Mesenchymal stem cell (in vitro differentiated cells and primary cell): ENCODE results near the gene TMEM119.

Experiments used
- DNase-seq: peaks from one replicate; pipeline ENCODE4 v3.0.0-alpha.2; 2013
- H2AFZ ChIP-seq: one replicate; pipeline ENCODE4 v1.6.1; 2013; ENCODE audit warnings: low read depth, mild to moderate bottlenecking, control low read depth, inconsistent platforms, low read length, moderate library complexity
- H2AK5ac ChIP-seq: 2 replicates; pipeline ENCODE4 v1.6.1; 2013; ENCODE audit warnings: low read length, moderate library complexity, mild to moderate bottlenecking, inconsistent platforms; ENCODE audit not compliant: severe bottlenecking
- H2BK120ac ChIP-seq: one replicate; pipeline ENCODE4 v1.6.1; 2013; ENCODE audit warnings: low read depth, mild to moderate bottlenecking, inconsistent platforms, low read length, moderate library complexity
- H2BK12ac ChIP-seq, 2 experiments: one replicate each; pipeline ENCODE4 v1.6.1; 2013; ENCODE audit warnings: inconsistent platforms in 2 of 2, low read length in 2 of 2, mild to moderate bottlenecking in 2 of 2, moderate library complexity in 2 of 2, control low read depth in 1 of 2
- H2BK15ac ChIP-seq: one replicate; pipeline ENCODE4 v1.6.1; 2013; ENCODE audit warnings: mild to moderate bottlenecking, low read depth, inconsistent platforms; ENCODE audit not compliant: poor library complexity, severe bottlenecking
- H2BK5ac ChIP-seq: 2 replicates; pipeline ENCODE4 v1.6.1; 2013; ENCODE audit warnings: low read depth, mild to moderate bottlenecking, low read length, control low read depth, inconsistent platforms; ENCODE audit not compliant: poor library complexity, severe bottlenecking
- H3K14ac ChIP-seq, 2 experiments: one replicate each; pipeline ENCODE4 v1.6.1; 2013; ENCODE audit warnings: inconsistent platforms in 2 of 2, low read length in 2 of 2, control low read depth in 1 of 2, mild to moderate bottlenecking in 1 of 2, moderate library complexity in 1 of 2
- H3K18ac ChIP-seq, 2 experiments: one replicate each; pipeline ENCODE4 v1.6.1; 2013; ENCODE audit warnings: inconsistent platforms in 2 of 2, low read length in 2 of 2, control low read depth in 1 of 2, low read depth in 1 of 2, mild to moderate bottlenecking in 1 of 2
- H3K23ac ChIP-seq, 2 experiments: one replicate each; pipeline ENCODE4 v1.6.1; 2013; ENCODE audit warnings: inconsistent platforms in 2 of 2, low read length in 2 of 2, mild to moderate bottlenecking in 2 of 2, moderate library complexity in 2 of 2, control low read depth in 1 of 2
- H3K27ac ChIP-seq: 2 replicates; pipeline ENCODE4 v1.5.1; 2013; ENCODE audit warnings: mild to moderate bottlenecking, moderate library complexity, low read length, control low read depth, inconsistent platforms; ENCODE audit not compliant: poor library complexity, severe bottlenecking
- H3K27me3 ChIP-seq, 2 experiments: 2 replicates each; pipeline versions ENCODE4 v1.6.1 to v1.7.0; 2013; ENCODE audit warnings: low read length in 2 of 2, mild to moderate bottlenecking in 2 of 2, moderate library complexity in 2 of 2, control low read depth in 1 of 2, inconsistent platforms in 1 of 2; ENCODE audit not compliant: control insufficient read depth in 1 of 2, insufficient read depth in 1 of 2
- H3K36me3 ChIP-seq, 2 experiments: 2 replicates each; pipeline versions ENCODE4 v1.6.1 to v1.7.0; 2013; ENCODE audit warnings: low read length in 2 of 2, control low read depth in 1 of 2, inconsistent platforms in 1 of 2, low read depth in 1 of 2, mild to moderate bottlenecking in 1 of 2; ENCODE audit not compliant: insufficient read depth in 2 of 2, control insufficient read depth in 1 of 2
- H3K4ac ChIP-seq, 2 experiments: one replicate each; pipeline ENCODE4 v1.6.1; 2013; ENCODE audit warnings: inconsistent platforms in 2 of 2, low read length in 2 of 2, mild to moderate bottlenecking in 2 of 2, moderate library complexity in 2 of 2, control low read depth in 1 of 2, low read depth in 1 of 2
- H3K4me1 ChIP-seq: 2 replicates; pipeline ENCODE4 v1.6.1; 2013; ENCODE audit warnings: low read depth, low read length, control low read depth; ENCODE audit not compliant: control insufficient read depth, insufficient read depth
- H3K4me2 ChIP-seq: 2 replicates; pipeline ENCODE4 v1.6.1; 2013; ENCODE audit warnings: low read length, mild to moderate bottlenecking, inconsistent platforms; ENCODE audit not compliant: poor library complexity, severe bottlenecking
- H3K4me3 ChIP-seq, 2 experiments: 2 replicates each; pipeline versions ENCODE4 v1.5.1 to v1.7.0; 2013; ENCODE audit warnings: low read length in 2 of 2, mild to moderate bottlenecking in 2 of 2, control low read depth in 1 of 2, low read depth in 1 of 2; ENCODE audit not compliant: insufficient read depth in 1 of 2
- H3K79me1 ChIP-seq: replicated peaks from 2 replicates; pipeline ENCODE4 v1.6.1; 2013; ENCODE audit warnings: mild to moderate bottlenecking, control low read depth, low read length, inconsistent platforms; ENCODE audit not compliant: poor library complexity, severe bottlenecking
- H3K9ac ChIP-seq: 2 replicates; pipeline ENCODE4 v1.7.0; 2013; ENCODE audit warnings: mild to moderate bottlenecking, low read length, moderate library complexity
- H3K9me3 ChIP-seq: 2 replicates; pipeline ENCODE4 v1.7.0; 2013; ENCODE audit warnings: mild to moderate bottlenecking, low read length; ENCODE audit not compliant: control insufficient read depth
- H4K8ac ChIP-seq: one replicate; pipeline ENCODE4 v1.6.1; 2013; ENCODE audit warnings: inconsistent platforms, mild to moderate bottlenecking, low read length, moderate library complexity
- H4K91ac ChIP-seq: one replicate; pipeline ENCODE4 v1.6.1; 2013; ENCODE audit warnings: mild to moderate bottlenecking, low read length, inconsistent platforms
- WGBS: methylation state at CpG from one replicate; pipeline ENCODE4 v1.1.7; 2013; ENCODE audit warnings: mixed read lengths; 5-methylcytosine and 5-hydroxymethylcytosine counted together

TMEM119 gene

GRCh38 chr12:108573317-108573716 lies 24.6 kb downstream of the TMEM119 start:
- 86% methylated on average over 1 of the region's 2 CpGs for WGBS
- H3K9me3 ChIP-seq, result no peaks in the 10 kb centered on the region
- no peak overlapping the region for H2BK15ac ChIP-seq
- H3K27me3 ChIP-seq, result no peaks in the 10 kb centered on the region
- no peak overlapping the region for H2AFZ ChIP-seq
- H2BK120ac ChIP-seq, result no peak overlapping the region
- DNase-seq, result no peak
- H2BK5ac ChIP-seq, result no peak overlapping the region
- H3K4me1 ChIP-seq, result peaks cover 13% of the 10 kb centered on the region
- no peak overlapping the region for H2BK12ac ChIP-seq
- H3K4ac ChIP-seq, result no peak overlapping the region
- H4K91ac ChIP-seq, result no peak overlapping the region
- H3K4me2 ChIP-seq, result no peak overlapping the region
- H3K23ac ChIP-seq, result no peak overlapping the region
- no peak overlapping the region for H3K9ac ChIP-seq
- H3K79me1 ChIP-seq, result no peaks in the 10 kb centered on the region
- H4K8ac ChIP-seq, result no peak overlapping the region
- H3K18ac ChIP-seq, result no peak overlapping the region
- H3K27ac ChIP-seq, result no peak overlapping the region
- no peak overlapping the region for H3K14ac ChIP-seq
- H2AK5ac ChIP-seq, result no peak overlapping the region
- H3K4me3 ChIP-seq, result no peak overlapping the region
- H3K36me3 ChIP-seq, result peaks cover 6 to 19% of the 10 kb centered on the region in 2 experiments

GRCh38 chr12:108572166-108572790 lies 25.6 kb downstream of the TMEM119 start:
- peak overlapping the region; percentile 7 for H2AK5ac ChIP-seq
- H3K79me1 ChIP-seq, result no peaks in the 10 kb centered on the region
- no peak overlapping the region for H3K27ac ChIP-seq
- H3K4ac ChIP-seq, result no peak overlapping the region
- H3K4me1 ChIP-seq, result peaks cover 15% of the 10 kb centered on the region
- 89% methylated on average over 8 of the region's 8 CpGs for WGBS
- no peaks in the 10 kb centered on the region for H3K9me3 ChIP-seq
- no peak overlapping the region for H3K4me2 ChIP-seq
- H3K14ac ChIP-seq, result no peak overlapping the region
- H2BK15ac ChIP-seq, result no peak overlapping the region
- peaks cover 7 to 29% of the 10 kb centered on the region in 2 experiments for H3K36me3 ChIP-seq
- H3K4me3 ChIP-seq, result no peak overlapping the region
- H2BK5ac ChIP-seq, result no peak overlapping the region
- no peak overlapping the region for H3K9ac ChIP-seq
- H3K27me3 ChIP-seq, result no peaks in the 10 kb centered on the region
- no peak overlapping the region for H4K91ac ChIP-seq
- H3K23ac ChIP-seq, result no peak overlapping the region
- H2BK120ac ChIP-seq, result no peak overlapping the region
- no peak overlapping the region for H4K8ac ChIP-seq
- peak overlapping the region; percentile 19 to 61 for H2BK12ac ChIP-seq
- no peak for DNase-seq
- no peak overlapping the region for H3K18ac ChIP-seq
- H2AFZ ChIP-seq, result no peak overlapping the region

- WGBS, result 93% methylated on average over 7 of the region's 8 CpGs
- Histone ChIP-seq H2AFZ (no peak overlapping the region), H3K36me3 (peaks cover 12 to 35% of the 10 kb centered on the region in 2 experiments), H2BK15ac (no peak overlapping the region), H3K4ac (peak overlapping the region in 1 of 2 experiments; percentile 54), H3K79me1 (no peaks in the 10 kb centered on the region), H3K4me3 (no peak overlapping the region), H3K4me2 (no peak overlapping the region), H4K91ac (peak overlapping the region; percentile 56), H3K4me1 (peaks cover 13% of the 10 kb centered on the region), H2BK120ac (no peak overlapping the region), H3K18ac (peak overlapping the region in 1 of 2 experiments; percentile 18), H3K9ac (no peak overlapping the region), H3K27ac (no peak overlapping the region), H3K14ac (peak overlapping the region in 1 of 2 experiments; percentile 76), H2AK5ac (peak overlapping the region; percentile 91), H3K23ac (no peak overlapping the region), H3K27me3 (no peaks in the 10 kb centered on the region), H2BK12ac (peak overlapping the region; percentile 59 to 71), H4K8ac (no peak overlapping the region), H3K9me3 (no peaks in the 10 kb centered on the region), H2BK5ac (no peak overlapping the region)
- no peak for DNase-seq
These were observed 26.2 kb downstream of the TMEM119 start for GRCh38 chr12:108571609-108572165.

GRCh38 chr12:108570743-108571608 lies 26.9 kb downstream of the TMEM119 start:
- Histone ChIP-seq H3K27ac (no peak overlapping the region), H2BK12ac (peak overlapping the region; percentile 59 to 71), H4K91ac (peak overlapping the region; percentile 56), H3K9ac (no peak overlapping the region), H3K27me3 (no peaks in the 10 kb centered on the region), H3K79me1 (no peaks in the 10 kb centered on the region), H3K4me1 (peaks cover 17% of the 10 kb centered on the region), H3K23ac (no peak overlapping the region), H2BK120ac (no peak overlapping the region), H3K18ac (peak overlapping the region in 1 of 2 experiments; percentile 2), H3K14ac (peak overlapping the region in 1 of 2 experiments; percentile 76), H2BK5ac (no peak overlapping the region), H3K36me3 (peaks cover 17 to 42% of the 10 kb centered on the region in 2 experiments), H3K9me3 (no peaks in the 10 kb centered on the region), H3K4me3 (no peak overlapping the region), H4K8ac (peak overlapping the region; percentile 12), H3K4ac (peak overlapping the region; percentile 2 to 54), H3K4me2 (no peak overlapping the region), H2BK15ac (no peak overlapping the region), H2AK5ac (peak overlapping the region; percentile 91), H2AFZ (no peak overlapping the region)
- DNase-seq, result peak; percentile 60
- WGBS, result 58% methylated on average over 3 of the region's 3 CpGs
